Subcutaneous adipose tissue (tissue), 4 donors: ENCODE measurements around the gene CYP51A1. TPM values are rescaled to one million over a fixed set of nuclear protein-coding genes. Genes with fewer than 3 reads are reported as not detected.

ENCODE experiments used
- CTCF ChIP-seq: fragments of 450-650 bp; IDR thresholded peaks from one replicate; pipeline ENCODE4 v1.5.1; 2016; ENCODE audit warnings: low read depth, mild to moderate bottlenecking, control low read depth, antibody characterized with exemption, moderate library complexity
- total RNA-seq, 4 donors: library from RNA; depleted of rRNA; stranded (reverse); fragments of >200 nt; gene quantifications; one replicate each; pipeline ENCODE4 v1.1.0, GENCODE V29; 2016

Gene CYP51A1
- total RNA-seq, 4 donors from 2014 or later: 20.9 to 76.8 (median 33.7) TPM

DNA sequence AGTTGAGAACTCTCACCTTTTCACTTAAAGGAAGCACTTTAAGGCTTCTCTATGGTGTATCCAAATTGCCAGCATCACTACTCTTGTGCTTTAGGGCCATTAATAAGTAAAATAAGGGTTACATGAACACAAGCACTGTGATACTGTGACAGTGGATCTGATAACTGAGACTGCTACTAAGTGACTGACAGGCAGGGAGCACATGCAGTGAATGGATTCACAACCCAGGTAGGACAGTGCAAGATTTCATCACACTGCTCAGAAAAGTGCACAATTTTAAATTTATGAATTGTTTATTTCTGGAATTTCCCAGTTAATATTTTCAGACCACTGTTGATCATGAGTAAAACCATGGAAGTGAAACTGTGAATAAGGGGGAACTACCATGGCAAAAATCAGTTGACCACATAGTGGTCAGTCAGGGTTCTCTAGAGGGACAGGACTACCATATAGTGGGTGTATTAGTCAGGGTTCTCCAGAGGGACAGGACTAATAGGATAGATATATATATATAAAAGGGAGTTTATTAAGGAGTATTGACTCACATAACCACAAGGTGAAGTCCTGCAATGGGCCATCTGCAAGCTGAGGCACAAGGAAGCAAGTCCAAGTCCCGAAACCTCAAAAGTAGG, 20.9 kb upstream of the CYP51A1 start:
- TF ChIP-seq CTCF: no peak

DNA sequence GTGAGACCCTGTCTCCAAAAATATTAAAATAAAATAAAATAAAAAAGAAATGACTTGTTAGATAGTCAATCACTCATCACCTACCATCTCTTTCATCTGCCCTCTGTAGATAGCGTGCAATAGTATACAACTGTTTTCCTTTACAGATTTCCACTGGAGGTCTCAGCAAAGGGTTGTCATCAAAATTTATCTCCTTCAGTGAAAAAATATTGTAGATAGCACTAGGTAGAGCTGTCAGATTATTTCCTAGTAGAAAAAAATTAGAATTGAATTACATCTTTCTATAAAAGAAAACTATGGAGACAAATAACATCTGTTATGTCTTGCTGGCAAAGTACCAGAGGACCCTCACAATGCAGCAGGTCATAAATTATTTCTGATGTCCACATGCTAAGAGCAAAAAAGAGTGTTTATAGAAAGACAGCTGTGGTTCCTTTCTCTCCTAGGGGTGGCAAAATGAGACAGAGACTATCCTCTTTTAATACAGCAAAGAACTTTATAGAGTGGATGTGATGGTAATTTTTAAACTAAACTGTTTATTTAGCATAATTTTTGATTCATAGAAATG, 16.3 kb upstream of the CYP51A1 start:
- no peak for TF ChIP-seq CTCF

GRCh38 chr7:92149736-92150239, 15.5 kb upstream of the CYP51A1 start:
- TF ChIP-seq CTCF: no peak

GRCh38 chr7:92141161-92141560, 6.9 kb upstream of the CYP51A1 start:
- TF ChIP-seq CTCF: no peak

GRCh38 chr7:92137557-92137956, 3.3 kb upstream of the CYP51A1 start:
- no peak for TF ChIP-seq CTCF

DNA sequence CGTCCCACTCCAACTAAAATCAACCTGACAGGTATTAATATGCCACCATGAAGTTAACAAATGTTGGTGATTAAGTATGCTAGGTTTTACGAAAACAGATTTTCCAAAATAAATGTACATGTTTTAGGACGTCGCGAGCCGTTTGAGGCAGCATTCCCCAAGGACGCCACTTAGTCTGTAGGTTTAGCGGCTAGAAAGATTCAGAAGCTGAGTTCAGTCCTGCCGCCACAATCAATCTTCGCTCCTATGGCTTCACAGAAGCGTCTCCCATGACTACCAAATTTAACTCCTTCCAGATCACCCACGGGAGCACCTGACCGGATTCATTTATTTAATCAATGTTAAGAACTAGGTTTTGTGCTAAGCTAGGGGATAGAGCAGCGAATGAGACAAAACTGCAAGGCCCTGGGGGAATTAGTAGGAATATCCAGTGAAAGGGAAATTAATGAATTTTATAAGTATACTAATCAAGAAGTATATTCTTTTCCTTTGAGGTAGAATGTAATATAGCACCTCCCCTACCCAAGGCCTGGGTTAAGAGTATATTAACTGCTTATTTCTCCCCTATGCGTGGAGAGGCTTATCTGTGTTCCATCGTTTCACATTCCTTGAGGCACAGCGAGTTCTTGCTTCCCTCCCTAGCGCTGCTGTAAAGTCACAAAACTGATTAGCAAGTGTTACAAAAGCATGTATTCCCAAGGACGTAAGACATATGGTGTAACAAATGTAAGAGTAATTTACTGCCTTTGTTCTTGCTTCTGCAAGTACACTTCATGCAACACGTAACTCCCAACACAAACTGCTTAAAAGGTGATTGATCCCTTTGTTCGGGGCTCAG, 994 bp upstream of the CYP51A1 start:
- no peak for TF ChIP-seq CTCF

- TF ChIP-seq CTCF: no peak
Measured at GRCh38 chr7:92133737-92134270, 473 bp downstream of the CYP51A1 start.
